BJ (cell line): ENCODE data around the gene ATXN10. TPM values are rescaled to one million over a fixed set of nuclear protein-coding genes. Genes with fewer than 3 reads are reported as not detected.
"Not testable (repeated sequence)": the region's sequence is repeated elsewhere in the genome, so short reads cannot be mapped to it uniquely, and the experiment has no call there.

ENCODE experiments used
- CTCF ChIA-PET: fragments of 350-600 bp; formaldehyde crosslinking; extraction: SDS; loops from one replicate; lab custom pipeline; 2021; ENCODE audit warnings: antibody characterized with exemption, inconsistent platforms; lab: Yijun Ruan, JAX
- POLR2A ChIA-PET: fragments of 300-600 bp; sonication (Branson Sonifier 250); formaldehyde crosslinking; extraction: SDS; loops from one replicate; lab custom pipeline; 2021; ENCODE audit warnings: antibody characterized with exemption; lab: Charles Lee
- DNase-seq: peaks from one replicate; pipeline ENCODE4 v3.0.0-alpha.2; 2011; ENCODE audit warnings: low read depth
- H3K27me3 ChIP-seq: 2 replicates; pipeline ENCODE4 v1.6.0; 2011; ENCODE audit warnings: low read length; ENCODE audit not compliant: control insufficient read depth, insufficient read depth
- H3K36me3 ChIP-seq: 2 replicates; pipeline ENCODE4 v1.5.1; 2011; ENCODE audit warnings: low read length; ENCODE audit not compliant: control insufficient read depth, insufficient read depth
- H3K4me3 ChIP-seq: 2 replicates; pipeline ENCODE4 v1.5.1; 2011; ENCODE audit warnings: low read depth, mild to moderate bottlenecking, control low read depth, low read length
- CTCF ChIP-seq: IDR thresholded peaks from 2 replicates; pipeline ENCODE4 v1.5.1; 2011; ENCODE audit warnings: low read depth, mild to moderate bottlenecking, control low read depth, inconsistent platforms, low read length, moderate library complexity; ENCODE audit not compliant: insufficient read depth
- polyA plus RNA-seq: library from polyadenylated mRNA; depleted of rRNA; stranded (reverse); fragments of >200 nt; gene quantifications from 2 replicates; pipeline ENCODE4 v1.2.3, GENCODE V29; 2011

Gene ATXN10
- polyA plus RNA-seq, 1 experiment, result 328 TPM

GRCh38 chr22:45793161-45793560 is 121.5 kb downstream of the ATXN10 start:
- DNase-seq, result no peak
- Histone ChIP-seq H3K27me3 (no peaks in the 10 kb centered on the region), H3K36me3 (peaks cover 6% of the 10 kb centered on the region), H3K4me3 (no peak overlapping the region)
- POLR2A ChIA-PET, result no interaction called here
- CTCF ChIA-PET, result no interaction called here
- TF ChIP-seq CTCF, result no peak

DNA sequence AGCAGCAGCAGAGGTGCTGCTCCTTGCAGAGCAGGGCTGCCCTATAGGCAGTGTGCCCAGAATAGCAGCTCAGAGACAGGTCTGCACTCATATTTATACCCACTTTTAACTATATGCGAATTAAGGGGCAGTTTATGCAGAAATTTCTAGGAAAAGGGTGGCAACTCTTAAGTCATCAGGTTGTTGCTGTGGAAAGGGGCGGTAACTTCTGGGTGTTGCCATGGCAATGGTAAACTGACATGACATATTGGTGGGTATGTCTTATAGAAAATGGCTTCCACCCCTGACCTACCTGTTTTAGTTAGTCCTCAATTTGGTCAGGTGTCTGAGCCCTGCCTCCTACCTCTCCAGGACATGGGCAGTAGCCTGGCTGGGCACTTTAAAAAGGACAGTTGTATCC is 122.3 kb downstream of the ATXN10 start:
- Histone ChIP-seq H3K36me3 (peaks cover 6% of the 10 kb centered on the region), H3K27me3 (no peaks in the 10 kb centered on the region), H3K4me3 (no peak overlapping the region)
- TF ChIP-seq CTCF, result no peak
- no peak for DNase-seq
- ChIA-PET CTCF (no interaction called here), POLR2A (no interaction called here)

DNA sequence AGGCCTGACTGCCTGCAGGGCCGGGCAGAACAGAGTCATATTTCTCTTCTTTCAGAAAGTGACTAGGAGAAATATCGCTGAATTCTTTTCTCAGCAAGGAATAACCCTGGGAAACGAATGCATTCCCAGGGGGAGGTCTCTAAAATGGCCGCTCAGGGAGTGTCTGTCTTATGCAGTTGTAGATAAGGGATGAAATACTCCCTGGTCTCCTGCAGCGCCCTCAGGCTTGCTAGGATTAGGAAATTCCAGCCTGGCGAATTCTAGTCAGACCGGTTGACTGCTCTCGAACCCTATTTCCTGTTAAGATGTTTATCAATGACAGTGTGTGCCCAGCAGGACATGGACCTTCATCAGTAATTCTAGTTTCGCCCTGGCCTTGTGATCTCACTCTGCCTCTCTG is 124.4 kb downstream of the ATXN10 start:
- CTCF ChIA-PET, DNase-seq, H3K27me3 ChIP-seq, POLR2A ChIA-PET, H3K4me3 ChIP-seq, H3K36me3 ChIP-seq: not testable (repeated sequence)

- TF ChIP-seq CTCF, result no peak
- H3K36me3 ChIP-seq, result no peaks in the 10 kb centered on the region
- ChIA-PET CTCF (no interaction called here), POLR2A (no interaction called here)
- no peak for DNase-seq
- no peak overlapping the region for H3K4me3 ChIP-seq
- no peaks in the 10 kb centered on the region for H3K27me3 ChIP-seq
Measured at GRCh38 chr22:45799291-45799690, 127.7 kb downstream of the ATXN10 start.

- CTCF ChIA-PET, result no interaction called here
- POLR2A ChIA-PET, result no interaction called here
- H3K27me3 ChIP-seq, result no peaks in the 10 kb centered on the region
- no peak overlapping the region for H3K4me3 ChIP-seq
- H3K36me3 ChIP-seq, result no peaks in the 10 kb centered on the region
- no peak for DNase-seq
- no peak for TF ChIP-seq CTCF
Measured at GRCh38 chr22:45802054-45802453, 130.4 kb downstream of the ATXN10 start.

- CTCF ChIA-PET, result interaction anchor here (0.6 to 1.4 kb wide), 2 partner anchors 69 to 139 kb away, joined by 3 read pairs; no protein-coding TSS in a partner anchor
- DNase-seq, result no peak
Measured at GRCh38 chr22:45804319-45804985, 132.8 kb downstream of the ATXN10 start.

More at GRCh38 chr22:45804319-45804985, 132.8 kb downstream of the ATXN10 start:
- no peak for TF ChIP-seq CTCF
- POLR2A ChIA-PET, result no interaction called here
- Histone ChIP-seq H3K36me3 (peaks cover 2% of the 10 kb centered on the region), H3K27me3 (no peaks in the 10 kb centered on the region), H3K4me3 (no peak overlapping the region)
